ENCODE results near the gene ZSWIM8. TPM values are rescaled to one million over a fixed set of nuclear protein-coding genes. Genes with fewer than 3 reads are reported as not detected.
A peak's percentile ranks its signal among the peaks of the same experiment; 100 is the strongest.

ZSWIM8 gene
- total and polyA plus RNA-seq, 2 experiments from 2014 or later, result 25.5 to 61.5 TPM

DNA sequence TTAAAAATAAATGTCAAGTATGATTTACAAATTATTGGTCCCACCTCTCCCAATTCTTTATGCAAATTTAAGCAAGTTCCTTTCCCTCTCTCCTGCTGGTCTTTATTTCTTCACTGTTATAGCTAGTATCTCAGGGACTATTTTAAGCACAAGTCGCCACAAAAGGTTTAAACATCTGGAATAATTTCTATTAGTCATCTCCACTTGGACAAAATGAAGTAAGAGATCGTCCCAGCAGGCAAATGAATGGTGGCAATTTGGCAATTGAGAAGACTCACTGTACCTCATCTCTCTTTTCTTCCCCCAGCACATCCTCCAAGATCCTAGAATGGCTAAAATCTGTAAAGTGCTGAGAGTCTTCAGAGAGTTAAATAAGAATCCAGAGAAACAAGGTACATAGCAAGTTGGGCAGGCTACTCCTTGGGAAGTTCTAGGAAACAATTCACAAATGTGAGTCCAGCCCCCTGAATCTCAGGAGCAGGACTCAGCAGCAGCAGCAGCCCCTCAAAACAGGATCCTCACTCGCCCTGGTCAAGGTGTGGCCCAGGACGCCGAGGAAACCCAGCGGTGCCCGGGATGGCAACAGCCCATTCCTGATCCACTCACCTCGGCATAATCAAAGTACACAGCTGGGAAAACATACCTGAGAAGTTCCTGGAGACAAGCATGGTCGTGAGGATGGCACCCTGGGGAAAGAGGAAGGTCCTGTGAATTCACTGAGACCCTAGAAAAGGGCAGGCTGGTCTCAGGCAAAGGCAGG, 56.3 kb downstream of the ZSWIM8 start:
- Histone ChIP-seq H3K4me1 (ENCODE audit: insufficient read depth) (peaks cover 25% of the 10 kb centered on the region), H3K36me3 (ENCODE audit: low read depth) (no peaks in the 10 kb centered on the region; the same call in 1 of the 2 replicates), H3K4me3 (no peak overlapping the region), H3K79me2 (ENCODE audit: insufficient read depth) (no peaks in the 10 kb centered on the region), H4K20me1 (ENCODE audit: insufficient read depth) (no peaks in the 10 kb centered on the region), H3K27ac (no peak overlapping the region), H2AFZ (no peak overlapping the region), H3F3A (ENCODE audit: insufficient read depth) (peaks cover 32% of the 10 kb centered on the region), H3K27me3 (replicated peaks; ENCODE audit: insufficient read depth) (no peaks in the 10 kb centered on the region), H3K9ac (0 out of 2 replicates have a peak overlapping the region, but pooled peaks have one; percentile 1), H3K4me2 (ENCODE audit: unreplicated experiment) (no peak overlapping the region), H3K9me3 (ENCODE audit: low read depth) (no peaks in the 10 kb centered on the region), H3K9me2 (ENCODE audit: insufficient read depth) (no peaks in the 10 kb centered on the region)
- TF ChIP-seq EZH2 (IDR thresholded peaks at IDR 0.05; ENCODE audit: insufficient read depth, poor library complexity, severe bottlenecking) (no peak), EZH2phosphoT487 (IDR thresholded peaks at IDR 0.05; ENCODE audit: insufficient read depth, low read depth) (no peak)
- WGBS, 2 experiments (ENCODE audit: low coverage in 1 of 2, low lambda C conversion rate in 2 of 2, missing lambda C conversion rate in 2 of 2), result 68 to 69% methylated on average over 9 of the region's 9 CpGs
- DNase-seq, result peak; percentile 79
- in situ Hi-C loops (cut with MboI), result no loop called here

DNA sequence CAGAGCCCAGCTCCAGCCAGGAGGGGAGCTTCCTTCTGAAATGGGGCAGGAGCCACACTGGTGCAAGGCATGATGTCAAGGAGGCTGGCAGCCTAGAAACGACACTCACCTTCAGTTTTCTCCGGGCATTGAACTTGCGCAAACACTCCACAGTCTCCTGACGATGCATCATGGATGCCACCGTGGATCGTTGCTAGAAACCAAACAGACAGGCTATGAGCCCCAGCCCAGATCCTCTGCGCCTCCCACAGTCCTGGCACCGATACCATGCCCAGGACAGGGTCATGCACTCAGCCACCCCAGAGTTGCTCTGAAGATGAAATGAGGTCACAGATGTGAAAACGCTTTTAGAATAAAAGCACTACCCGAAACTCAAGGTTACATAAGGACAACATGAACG, 56.9 kb downstream of the ZSWIM8 start:
- peaks cover 25% of the 10 kb centered on the region for H3F3A ChIP-seq (ENCODE audit: insufficient read depth)
- no peak for DNase-seq
- TF ChIP-seq EZH2 (IDR thresholded peaks at IDR 0.05; ENCODE audit: insufficient read depth, poor library complexity, severe bottlenecking) (no peak), EZH2phosphoT487 (IDR thresholded peaks at IDR 0.05; ENCODE audit: insufficient read depth, low read depth) (no peak)
- no peak overlapping the region for H3K9ac ChIP-seq
- no peak overlapping the region for H3K27ac ChIP-seq
- peaks cover 19% of the 10 kb centered on the region for H3K4me1 ChIP-seq (ENCODE audit: insufficient read depth)
- no peaks in the 10 kb centered on the region for H3K9me2 ChIP-seq (ENCODE audit: insufficient read depth)
- H3K36me3 ChIP-seq (ENCODE audit: low read depth), result no peaks in the 10 kb centered on the region; the same call in 1 of the 2 replicates
- no peaks in the 10 kb centered on the region for H3K79me2 ChIP-seq (ENCODE audit: insufficient read depth)
- in situ Hi-C loops (cut with MboI), result no loop called here
- H3K4me3 ChIP-seq, result no peak overlapping the region
- H3K9me3 ChIP-seq (ENCODE audit: low read depth), result no peaks in the 10 kb centered on the region
- H2AFZ ChIP-seq, result no peak overlapping the region
- H3K27me3 ChIP-seq (replicated peaks; ENCODE audit: insufficient read depth), result no peaks in the 10 kb centered on the region
- WGBS, 2 experiments (ENCODE audit: low coverage in 1 of 2, low lambda C conversion rate in 2 of 2, missing lambda C conversion rate in 2 of 2), result 92 to 96% methylated on average over 11 of the region's 11 CpGs
- no peaks in the 10 kb centered on the region for H4K20me1 ChIP-seq (ENCODE audit: insufficient read depth)
- no peak overlapping the region for H3K4me2 ChIP-seq (ENCODE audit: unreplicated experiment)

DNA sequence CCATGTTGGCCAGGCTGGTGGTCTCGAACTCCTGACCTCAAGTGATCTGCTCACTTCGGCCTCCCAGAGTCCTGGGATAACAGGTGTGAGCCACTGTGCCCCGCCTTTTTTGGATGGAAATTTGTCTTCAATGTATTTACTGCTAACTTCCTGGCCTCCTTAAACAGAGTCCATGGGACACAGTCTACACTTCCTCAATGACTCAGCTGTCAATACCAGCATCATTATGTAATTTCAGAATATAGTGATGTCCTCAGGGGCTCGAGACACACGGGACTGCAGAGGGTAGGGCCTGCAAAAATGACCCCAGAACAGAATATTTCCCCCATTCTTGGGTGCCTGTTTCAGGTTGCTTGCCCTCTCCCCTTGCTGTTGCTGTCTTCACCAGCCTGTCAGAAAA, 57.9 kb downstream of the ZSWIM8 start:
- Histone ChIP-seq H3K27me3 (replicated peaks; ENCODE audit: insufficient read depth) (no peaks in the 10 kb centered on the region), H3K9me3 (ENCODE audit: low read depth) (no peaks in the 10 kb centered on the region), H3K9ac (no peak overlapping the region), H3K36me3 (ENCODE audit: low read depth) (no peaks in the 10 kb centered on the region; the same call in 1 of the 2 replicates), H3K4me1 (ENCODE audit: insufficient read depth) (peaks cover 16% of the 10 kb centered on the region), H3K27ac (no peak overlapping the region), H3K4me2 (ENCODE audit: unreplicated experiment) (no peak overlapping the region), H4K20me1 (ENCODE audit: insufficient read depth) (no peaks in the 10 kb centered on the region), H3F3A (ENCODE audit: insufficient read depth) (peaks cover 16% of the 10 kb centered on the region; the same call in 1 of the 2 replicates), H3K4me3 (no peak overlapping the region), H3K79me2 (ENCODE audit: insufficient read depth) (no peaks in the 10 kb centered on the region), H2AFZ (no peak overlapping the region), H3K9me2 (ENCODE audit: insufficient read depth) (no peaks in the 10 kb centered on the region)
- in situ Hi-C loops (cut with MboI), result no loop called here
- 78 to 87% methylated on average over 5 of the region's 5 CpGs for WGBS, 2 experiments (ENCODE audit: low coverage in 1 of 2, low lambda C conversion rate in 2 of 2, missing lambda C conversion rate in 2 of 2)
- TF ChIP-seq EZH2phosphoT487 (IDR thresholded peaks at IDR 0.05; ENCODE audit: insufficient read depth, low read depth) (no peak), EZH2 (IDR thresholded peaks at IDR 0.05; ENCODE audit: insufficient read depth, poor library complexity, severe bottlenecking) (no peak)
- DNase-seq, result peak; percentile 23

DNA sequence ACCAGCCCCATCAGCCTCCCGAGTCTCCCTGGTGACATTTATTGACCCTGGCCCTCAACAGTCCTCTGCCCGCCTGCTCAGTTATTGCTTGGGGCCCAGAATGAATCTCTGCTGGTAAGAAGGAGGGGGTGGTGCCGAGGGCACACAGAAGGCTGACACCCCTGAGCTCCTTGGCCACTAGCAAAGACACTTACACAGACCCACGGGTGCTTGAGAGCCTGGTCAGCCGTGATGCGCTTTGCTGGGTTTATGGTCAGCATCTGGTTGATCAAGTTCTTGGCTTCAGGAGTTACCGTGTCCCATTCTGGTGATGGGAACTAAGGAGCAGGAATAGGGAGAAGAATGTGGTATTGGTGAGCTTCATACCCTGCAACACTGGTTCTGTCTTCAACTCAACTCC, 61.6 kb downstream of the ZSWIM8 start:
- DNase-seq, result no peak
- H3K79me2 ChIP-seq (ENCODE audit: insufficient read depth), result no peaks in the 10 kb centered on the region
- H2AFZ ChIP-seq, result no peak overlapping the region
- peaks cover 22% of the 10 kb centered on the region for H3F3A ChIP-seq (ENCODE audit: insufficient read depth)
- TF ChIP-seq EZH2 (IDR thresholded peaks at IDR 0.05; ENCODE audit: insufficient read depth, poor library complexity, severe bottlenecking) (no peak), EZH2phosphoT487 (IDR thresholded peaks at IDR 0.05; ENCODE audit: insufficient read depth, low read depth) (no peak)
- 98% methylated on average over 7 of the region's 7 CpGs for WGBS, 2 experiments (ENCODE audit: low coverage in 1 of 2, low lambda C conversion rate in 2 of 2, missing lambda C conversion rate in 2 of 2)
- no peak overlapping the region for H3K27ac ChIP-seq
- no peaks in the 10 kb centered on the region for H4K20me1 ChIP-seq (ENCODE audit: insufficient read depth)
- H3K9ac ChIP-seq, result no peak overlapping the region
- in situ Hi-C loops (cut with MboI), result no loop called here
- H3K4me1 ChIP-seq (ENCODE audit: insufficient read depth), result peaks cover 18% of the 10 kb centered on the region
- no peak overlapping the region for H3K4me2 ChIP-seq (ENCODE audit: unreplicated experiment)
- no peaks in the 10 kb centered on the region for H3K9me3 ChIP-seq (ENCODE audit: low read depth)
- H3K9me2 ChIP-seq (ENCODE audit: insufficient read depth), result no peaks in the 10 kb centered on the region
- H3K27me3 ChIP-seq (replicated peaks; ENCODE audit: insufficient read depth), result no peaks in the 10 kb centered on the region
- no peak overlapping the region for H3K4me3 ChIP-seq
- no peaks in the 10 kb centered on the region; the same call in 1 of the 2 replicates for H3K36me3 ChIP-seq (ENCODE audit: low read depth)
